Esophagus muscularis mucosa (tissue), 4 donors: ENCODE measurements around the gene PLCG2. TPM values are rescaled to one million over a fixed set of nuclear protein-coding genes. Genes with fewer than 3 reads are reported as not detected.
"Not testable (repeated sequence)": the region's sequence is repeated elsewhere in the genome, so short reads cannot be mapped to it uniquely, and the experiment has no call there.

ENCODE experiments used
- DNase-seq: peaks from one replicate; pipeline ENCODE4 v3.0.0-alpha.2; 2017; ENCODE audit errors: extremely low spot score
- H3K27ac ChIP-seq, 4 donors: fragments of 200-600 bp; sonication (generic); replicated peaks in 1 of 4; 1 replicate in 3 of 4; 2 replicates in 1 of 4; pipeline ENCODE4 v1.5.1; 2016 to 2019; ENCODE audit warnings: mild to moderate bottlenecking in 1 of 4
- H3K27me3 ChIP-seq, 4 donors: fragments of 200-600 bp; sonication (generic); one replicate each; pipeline versions ENCODE4 v1.5.1 to v1.6.0; 2016 to 2019
- H3K36me3 ChIP-seq, 4 donors: fragments of 200-600 bp; sonication (generic); one replicate each; pipeline ENCODE4 v1.5.1; 2016 to 2019
- H3K4me1 ChIP-seq, 4 donors: fragments of 200-600 bp; sonication (generic); one replicate each; pipeline ENCODE4 v1.5.1; 2016 to 2019
- H3K4me3 ChIP-seq, 4 donors: fragments of 200-600 bp; sonication (generic); 1 replicate in 2 of 4; 2 replicates in 2 of 4; pipeline ENCODE4 v1.5.1; 2016 to 2019; ENCODE audit warnings: mild to moderate bottlenecking in 4 of 4, moderate library complexity in 1 of 4
- H3K9me3 ChIP-seq, 4 donors: fragments of 200-600 bp; sonication (generic); 1 replicate in 3 of 4; 2 replicates in 1 of 4; pipeline ENCODE4 v1.5.1; 2016 to 2019
- CTCF ChIP-seq, 3 experiments: fragments of 200-600 bp in 2 of 3; fragments of 450-650 bp in 1 of 3; sonication (generic) in 2 of 3; IDR thresholded peaks; one replicate each; pipeline ENCODE4 v1.5.1; 2017 to 2019; ENCODE audit warnings: antibody characterized with exemption in 3 of 3, mild to moderate bottlenecking in 2 of 3, moderate library complexity in 1 of 3
- EP300 ChIP-seq: sonication (generic); formaldehyde crosslinking; IDR thresholded peaks from one replicate; pipeline ENCODE4 v1.6.1; 2017; ENCODE audit warnings: antibody characterized with exemption
- POLR2A ChIP-seq: fragments of 450-650 bp; IDR thresholded peaks from one replicate; pipeline ENCODE4 v1.6.1; 2017; ENCODE audit warnings: antibody characterized with exemption, moderate library complexity, mild to moderate bottlenecking, low read depth
- POLR2AphosphoS5 ChIP-seq, 2 donors: sonication (generic); formaldehyde crosslinking; IDR thresholded peaks; one replicate each; pipeline ENCODE4 v1.6.1; 2017; ENCODE audit warnings: antibody characterized with exemption in 2 of 2
- WGBS: methylation state at CpG from one replicate; pipeline ENCODE4 v1.1.5; 2018; 5-methylcytosine and 5-hydroxymethylcytosine counted together
- intact Hi-C: fragments of 100-400 bp; cut with DNase I; formaldehyde crosslinking; loops from one replicate; pipeline ENCODE4 v1.15.1; 2023
- total RNA-seq, 4 donors: library from RNA; depleted of rRNA; stranded (reverse); fragments of >200 nt; gene quantifications; one replicate each; pipeline versions ENCODE4 v1.1.0 to v1.2.1, GENCODE V29; 2016

Gene PLCG2
- total RNA-seq, 4 donors from 2014 or later, result 7.1 to 11.3 (median 9.9) TPM

GRCh38 chr16:81756615-81757356 is 22.3 kb upstream of the PLCG2 start:
- 82% methylated on average over 9 of the region's 9 CpGs for WGBS
- DNase-seq, result no peak
- no peaks in the 10 kb centered on the region for H3K27me3 ChIP-seq
- H3K27ac ChIP-seq, result no peak overlapping the region
- peaks cover 0 to 18% (median 11%) of the 10 kb centered on the region in 4 donors for H3K4me1 ChIP-seq
- TF ChIP-seq CTCF (IDR thresholded peaks at IDR 0.05), result no peak
- TF ChIP-seq POLR2AphosphoS5 (IDR thresholded peaks at IDR 0.05), result no peak
- TF ChIP-seq EP300, result no peak
- TF ChIP-seq POLR2A, result no peak
- intact Hi-C loops, result no loop called here
- no peaks in the 10 kb centered on the region for H3K36me3 ChIP-seq
- no peaks in the 10 kb centered on the region for H3K9me3 ChIP-seq
- no peak overlapping the region for H3K4me3 ChIP-seq

GRCh38 chr16:81758376-81758775 is 20.7 kb upstream of the PLCG2 start:
- no peak overlapping the region for H3K4me3 ChIP-seq
- peaks cover 0 to 13% (median 6%) of the 10 kb centered on the region in 4 donors for H3K4me1 ChIP-seq
- no peaks in the 10 kb centered on the region for H3K27me3 ChIP-seq
- H3K9me3 ChIP-seq, result no peaks in the 10 kb centered on the region
- 34% methylated on average over 2 of the region's 2 CpGs for WGBS
- no peak overlapping the region for H3K27ac ChIP-seq
- DNase-seq, result no peak
- TF ChIP-seq POLR2A (no peak), POLR2AphosphoS5 (IDR thresholded peaks at IDR 0.05) (no peak), EP300 (no peak), CTCF (IDR thresholded peaks at IDR 0.05) (no peak)
- H3K36me3 ChIP-seq, result no peaks in the 10 kb centered on the region
- intact Hi-C loops, result no loop called here

- intact Hi-C loops, H3K27me3 ChIP-seq, H3K27ac ChIP-seq, H3K9me3 ChIP-seq, H3K36me3 ChIP-seq, H3K4me3 ChIP-seq, H3K4me1 ChIP-seq, DNase-seq: not testable (repeated sequence)
- WGBS, result 92% methylated on average over 4 of the region's 4 CpGs
Measured at GRCh38 chr16:81762322-81762721, 16.8 kb upstream of the PLCG2 start.

GRCh38 chr16:81765111-81765919 is 13.8 kb upstream of the PLCG2 start:
- H3K36me3 ChIP-seq, result no peaks in the 10 kb centered on the region
- WGBS, result 91% methylated on average over 11 of the region's 11 CpGs
- intact Hi-C loops, result no loop called here
- H3K4me1 ChIP-seq, result no peaks in the 10 kb centered on the region
- no peak overlapping the region for H3K4me3 ChIP-seq
- H3K27ac ChIP-seq, result no peak overlapping the region
- no peaks in the 10 kb centered on the region for H3K9me3 ChIP-seq
- no peak for TF ChIP-seq POLR2AphosphoS5 (IDR thresholded peaks at IDR 0.05)
- no peak for TF ChIP-seq CTCF (IDR thresholded peaks at IDR 0.05)
- no peak for TF ChIP-seq EP300
- no peak for TF ChIP-seq POLR2A
- H3K27me3 ChIP-seq, result peaks cover 0 to 9% (median 0%) of the 10 kb centered on the region in 4 donors
- no peak for DNase-seq

- H3K9me3 ChIP-seq, result no peaks in the 10 kb centered on the region
- no peak overlapping the region for H3K27ac ChIP-seq
- no peaks in the 10 kb centered on the region for H3K36me3 ChIP-seq
- intact Hi-C loops, result no loop called here
- no peak for DNase-seq
- no peak for TF ChIP-seq CTCF (IDR thresholded peaks at IDR 0.05)
- no peak for TF ChIP-seq POLR2AphosphoS5 (IDR thresholded peaks at IDR 0.05)
- no peak for TF ChIP-seq POLR2A
- no peak for TF ChIP-seq EP300
- H3K4me3 ChIP-seq, result no peak overlapping the region
- no peaks in the 10 kb centered on the region for H3K4me1 ChIP-seq
- H3K27me3 ChIP-seq, result peaks cover 0 to 9% (median 0%) of the 10 kb centered on the region in 4 donors
Measured at GRCh38 chr16:81765969-81766368, 13.1 kb upstream of the PLCG2 start.
